Sigmoid colon (tissue), 7 donors: ENCODE data around the gene LRRFIP2. TPM values are rescaled to one million over a fixed set of nuclear protein-coding genes. Genes with fewer than 3 reads are reported as not detected.

Experiments
- DNase-seq: peaks from one replicate; pipeline ENCODE4 v3.0.0-alpha.2; 2019
- H3K27ac ChIP-seq, 4 donors: fragments of 200-600 bp; sonication (generic); one replicate each; pipeline ENCODE4 v1.5.1; 2016 to 2019; ENCODE audit warnings: mild to moderate bottlenecking in 1 of 4
- H3K27me3 ChIP-seq, 3 donors: fragments of 200-600 bp; sonication (generic); one replicate each; pipeline ENCODE4 v1.5.1; 2019; ENCODE audit warnings: mild to moderate bottlenecking in 1 of 3
- H3K36me3 ChIP-seq, 4 donors: fragments of 200-600 bp; sonication (generic); one replicate each; pipeline ENCODE4 v1.5.1; 2016 to 2019
- H3K4me1 ChIP-seq, 4 donors: fragments of 200-600 bp; sonication (generic); one replicate each; pipeline ENCODE4 v1.5.1; 2017 to 2019
- H3K4me3 ChIP-seq, 4 donors: fragments of 200-600 bp; sonication (generic); one replicate each; pipeline ENCODE4 v1.5.1; 2017 to 2019; ENCODE audit warnings: mild to moderate bottlenecking in 2 of 4, moderate library complexity in 1 of 4
- H3K9me3 ChIP-seq, 4 donors: fragments of 200-600 bp in 3 of 4; sonication (generic) in 3 of 4; one replicate each; pipeline versions ENCODE4 v1.5.1 to v1.6.1; 2013 to 2019
- EP300 ChIP-seq, 4 donors: sonication (generic); formaldehyde crosslinking; IDR thresholded peaks; one replicate each; pipeline ENCODE4 v1.6.1; 2017; ENCODE audit warnings: antibody characterized with exemption in 4 of 4
- POLR2A ChIP-seq, 2 donors: fragments of 450-650 bp; IDR thresholded peaks; one replicate each; pipeline ENCODE4 v1.6.1; 2016; ENCODE audit warnings: antibody characterized with exemption in 2 of 2, mild to moderate bottlenecking in 2 of 2, moderate library complexity in 2 of 2
- POLR2AphosphoS5 ChIP-seq, 4 donors: sonication (generic); formaldehyde crosslinking; IDR thresholded peaks; one replicate each; pipeline ENCODE4 v1.6.1; 2017; ENCODE audit warnings: antibody characterized with exemption in 4 of 4
- WGBS, 2 donors: extraction: QIAGEN DNeasy Blood & Tissue Kit; methylation state at CpG; one replicate each; pipeline ENCODE4 v1.1.7; 2013; 5-methylcytosine and 5-hydroxymethylcytosine counted together
- intact Hi-C: fragments of 100-400 bp; cut with DNase I; formaldehyde crosslinking; loops from one replicate; pipeline ENCODE4 v1.15.1; 2023
- polyA plus RNA-seq, 3 donors: library from polyadenylated mRNA; stranded (reverse); fragments of 200-250 nt; gene quantifications; one replicate each; pipeline ENCODE4 v1.2.3, GENCODE V29; 2013
- total RNA-seq, 4 donors: library from RNA; depleted of rRNA; stranded (reverse); fragments of >200 nt; gene quantifications; one replicate each; pipeline ENCODE4 v1.1.0, GENCODE V29; 2016
- TF ChIP-seq, protein P1 (sequence below), 4 experiments: fragments of 450-650 bp in 3 of 4; fragments of 200-600 bp in 1 of 4; IDR thresholded peaks; one replicate each; pipeline ENCODE4 v1.5.1; 2016 to 2019; ENCODE audit warnings: antibody characterized with exemption in 4 of 4, mild to moderate bottlenecking in 3 of 4, moderate library complexity in 2 of 4
- donor health status: healthy with polysubstance abuse.
- donor health status: Bipolar disorder and iron deficiency.
- donor health status: healthy.

Gene LRRFIP2
- total and polyA plus RNA-seq, 7 donors = 47.2 to 91.8 (median 60.1) TPM

DNA sequence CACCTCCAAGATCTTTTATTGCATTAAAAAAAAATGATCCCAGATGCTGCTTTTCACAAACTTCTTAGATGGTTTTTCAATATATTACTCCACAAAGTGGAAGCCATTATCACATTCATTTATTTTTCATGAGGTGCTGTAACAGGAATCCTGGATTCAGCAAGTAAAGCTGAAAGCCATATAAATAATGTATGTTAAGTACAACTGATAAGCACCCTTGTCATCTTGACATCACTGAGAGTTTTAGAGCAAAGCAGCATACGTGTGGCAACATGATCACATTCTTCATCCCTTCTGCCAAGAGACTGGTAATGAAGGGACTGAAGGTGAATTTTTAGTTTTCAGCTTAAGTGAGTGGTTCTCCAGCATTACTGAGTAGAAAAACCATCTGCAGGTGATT is 44.9 kb upstream of the LRRFIP2 start:
- Histone ChIP-seq H3K27me3 (no peaks in the 10 kb centered on the region), H3K4me3 (no peak overlapping the region), H3K4me1 (no peaks in the 10 kb centered on the region), H3K36me3 (no peaks in the 10 kb centered on the region), H3K9me3 (no peaks in the 10 kb centered on the region), H3K27ac (no peak overlapping the region)
- TF ChIP-seq, protein P1, sequence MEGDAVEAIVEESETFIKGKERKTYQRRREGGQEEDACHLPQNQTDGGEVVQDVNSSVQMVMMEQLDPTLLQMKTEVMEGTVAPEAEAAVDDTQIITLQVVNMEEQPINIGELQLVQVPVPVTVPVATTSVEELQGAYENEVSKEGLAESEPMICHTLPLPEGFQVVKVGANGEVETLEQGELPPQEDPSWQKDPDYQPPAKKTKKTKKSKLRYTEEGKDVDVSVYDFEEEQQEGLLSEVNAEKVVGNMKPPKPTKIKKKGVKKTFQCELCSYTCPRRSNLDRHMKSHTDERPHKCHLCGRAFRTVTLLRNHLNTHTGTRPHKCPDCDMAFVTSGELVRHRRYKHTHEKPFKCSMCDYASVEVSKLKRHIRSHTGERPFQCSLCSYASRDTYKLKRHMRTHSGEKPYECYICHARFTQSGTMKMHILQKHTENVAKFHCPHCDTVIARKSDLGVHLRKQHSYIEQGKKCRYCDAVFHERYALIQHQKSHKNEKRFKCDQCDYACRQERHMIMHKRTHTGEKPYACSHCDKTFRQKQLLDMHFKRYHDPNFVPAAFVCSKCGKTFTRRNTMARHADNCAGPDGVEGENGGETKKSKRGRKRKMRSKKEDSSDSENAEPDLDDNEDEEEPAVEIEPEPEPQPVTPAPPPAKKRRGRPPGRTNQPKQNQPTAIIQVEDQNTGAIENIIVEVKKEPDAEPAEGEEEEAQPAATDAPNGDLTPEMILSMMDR (IDR thresholded peaks at IDR 0.05) = no peak
- TF ChIP-seq EP300 (IDR thresholded peaks at IDR 0.05) (no peak), POLR2AphosphoS5 (IDR thresholded peaks at IDR 0.05) (no peak), POLR2A (IDR thresholded peaks at IDR 0.05) (no peak)
- no peak for DNase-seq
- intact Hi-C loops = no loop called here
- 81 to 93% methylated on average over 1 of the region's 1 CpG for WGBS, 2 donors

DNA sequence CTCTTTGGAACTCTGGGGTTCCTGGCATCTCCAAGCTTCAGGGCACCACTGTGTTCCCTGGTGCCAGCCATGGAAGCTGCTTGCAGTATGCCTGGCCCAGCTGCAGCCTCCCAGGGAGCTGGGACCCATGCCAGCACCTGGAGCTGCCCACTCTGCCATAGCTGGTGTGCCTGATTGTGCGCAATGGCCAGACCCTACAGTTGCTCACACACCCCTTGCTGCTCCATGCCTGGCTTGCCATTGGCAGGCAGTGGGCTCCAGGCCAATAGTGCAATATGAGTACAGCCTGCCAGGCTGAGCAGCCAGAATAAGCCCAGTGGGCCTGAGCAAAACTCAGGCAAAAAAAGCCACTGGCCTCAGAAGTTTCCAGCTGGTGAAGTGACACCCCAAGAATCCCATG is 43.8 kb upstream of the LRRFIP2 start:
- WGBS, 2 donors = 98 to 99% methylated on average over 1 of the region's 1 CpG
- Histone ChIP-seq H3K36me3 (no peaks in the 10 kb centered on the region), H3K27me3 (no peaks in the 10 kb centered on the region), H3K4me3 (no peak overlapping the region), H3K27ac (no peak overlapping the region), H3K9me3 (no peaks in the 10 kb centered on the region), H3K4me1 (peaks cover 0 to 4% (median under 1%) of the 10 kb centered on the region in 4 donors)
- intact Hi-C loops = no loop called here
- TF ChIP-seq, protein P1 (IDR thresholded peaks at IDR 0.05) = no peak
- TF ChIP-seq EP300 (IDR thresholded peaks at IDR 0.05) = no peak
- TF ChIP-seq POLR2A (IDR thresholded peaks at IDR 0.05) = no peak
- no peak for TF ChIP-seq POLR2AphosphoS5 (IDR thresholded peaks at IDR 0.05)
- DNase-seq = no peak

DNA sequence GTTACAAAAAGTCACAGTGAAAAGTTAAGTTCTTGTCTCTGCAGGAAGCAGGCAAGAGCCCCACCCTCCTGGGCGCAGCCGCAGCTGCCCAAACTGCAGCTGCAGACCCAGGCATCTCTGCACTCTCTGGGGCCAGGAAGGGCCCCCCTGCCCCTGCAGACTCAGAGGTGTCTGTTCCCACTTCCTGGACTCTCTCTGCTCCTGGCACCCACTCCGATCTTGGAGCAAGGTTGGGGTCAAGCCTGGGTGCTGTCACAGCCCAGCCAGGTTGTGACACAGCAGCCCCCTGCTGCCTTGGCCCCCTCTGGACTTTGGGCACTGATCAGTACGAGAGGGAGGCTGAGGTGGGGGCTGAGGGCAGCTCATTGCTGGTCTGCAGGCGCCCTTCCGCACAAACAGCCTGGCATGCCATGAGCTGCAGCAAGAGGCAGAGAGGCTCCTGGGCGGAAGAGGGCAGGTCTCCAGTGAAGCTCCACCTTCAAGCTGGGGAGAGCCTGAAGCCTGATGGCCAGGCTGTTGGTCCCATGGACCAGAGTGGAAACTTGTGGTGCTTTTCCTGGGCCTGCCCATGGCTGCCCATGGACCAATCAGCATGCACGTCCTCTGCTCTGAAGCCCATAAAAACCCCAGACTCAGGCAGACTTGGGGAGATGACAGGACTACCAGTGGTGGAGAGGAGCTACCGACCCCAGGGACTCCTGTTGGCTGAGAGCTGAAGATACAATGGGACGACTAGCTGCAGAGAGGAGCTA is 42.9 kb upstream of the LRRFIP2 start:
- H3K4me1 ChIP-seq = peaks cover 0 to 9% (median 4%) of the 10 kb centered on the region in 4 donors
- H3K27me3 ChIP-seq = no peaks in the 10 kb centered on the region
- no peak for TF ChIP-seq EP300 (IDR thresholded peaks at IDR 0.05)
- TF ChIP-seq, protein P1 (IDR thresholded peaks at IDR 0.05) = no peak
- no peak for TF ChIP-seq POLR2AphosphoS5 (IDR thresholded peaks at IDR 0.05)
- no peak for TF ChIP-seq POLR2A (IDR thresholded peaks at IDR 0.05)
- 87 to 94% methylated on average over 10 of the region's 10 CpGs for WGBS, 2 donors
- DNase-seq = no peak
- H3K36me3 ChIP-seq = no peaks in the 10 kb centered on the region
- intact Hi-C loops = no loop called here
- H3K9me3 ChIP-seq = no peaks in the 10 kb centered on the region
- H3K4me3 ChIP-seq = no peak overlapping the region
- H3K27ac ChIP-seq = no peak overlapping the region

DNA sequence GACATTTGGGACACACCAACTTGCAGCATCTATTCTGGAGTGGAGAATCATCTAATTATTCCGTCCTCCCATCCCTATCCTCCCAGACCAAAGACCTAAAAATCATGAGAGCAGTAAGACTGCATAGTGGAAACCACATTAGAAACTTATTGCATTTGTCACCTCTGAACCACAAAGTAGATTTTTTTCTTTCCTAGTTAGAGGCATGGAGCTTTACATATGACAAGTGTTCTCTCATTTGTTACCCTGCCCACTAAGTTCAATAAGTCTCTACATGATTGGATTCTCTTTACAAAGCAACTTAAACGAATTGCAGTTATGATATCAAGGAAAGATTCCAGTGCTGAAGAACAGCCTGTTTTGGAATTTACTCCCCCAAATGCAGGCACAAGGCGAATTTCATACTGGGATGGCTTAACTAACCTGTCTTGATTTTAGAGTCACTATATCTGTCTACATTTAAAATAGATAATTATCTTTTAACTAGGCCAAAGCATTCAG is 42.3 kb upstream of the LRRFIP2 start:
- DNase-seq = no peak
- 83 to 89% methylated on average over 3 of the region's 3 CpGs for WGBS, 2 donors
- intact Hi-C loops = no loop called here

More for the DNA sequence above, 42.3 kb upstream of the LRRFIP2 start:
- H3K27me3 ChIP-seq = no peaks in the 10 kb centered on the region
- H3K9me3 ChIP-seq = no peaks in the 10 kb centered on the region
- no peak overlapping the region for H3K27ac ChIP-seq
- TF ChIP-seq EP300 (IDR thresholded peaks at IDR 0.05) (no peak), POLR2AphosphoS5 (IDR thresholded peaks at IDR 0.05) (no peak), POLR2A (IDR thresholded peaks at IDR 0.05) (no peak)
- TF ChIP-seq, protein P1 (IDR thresholded peaks at IDR 0.05) = no peak
- peaks cover 0 to 9% (median 4%) of the 10 kb centered on the region in 4 donors for H3K4me1 ChIP-seq
- H3K36me3 ChIP-seq = no peaks in the 10 kb centered on the region
- no peak overlapping the region for H3K4me3 ChIP-seq
